ENCODE measurements around the gene GPR78.

The GPR78 gene

GRCh38 chr4:8587469-8588195, 7.4 kb downstream of the GPR78 start:
- no peak for DNase-seq

- no peak for DNase-seq
Measured at GRCh38 chr4:8588196-8588470, 7.9 kb downstream of the GPR78 start.

DNA sequence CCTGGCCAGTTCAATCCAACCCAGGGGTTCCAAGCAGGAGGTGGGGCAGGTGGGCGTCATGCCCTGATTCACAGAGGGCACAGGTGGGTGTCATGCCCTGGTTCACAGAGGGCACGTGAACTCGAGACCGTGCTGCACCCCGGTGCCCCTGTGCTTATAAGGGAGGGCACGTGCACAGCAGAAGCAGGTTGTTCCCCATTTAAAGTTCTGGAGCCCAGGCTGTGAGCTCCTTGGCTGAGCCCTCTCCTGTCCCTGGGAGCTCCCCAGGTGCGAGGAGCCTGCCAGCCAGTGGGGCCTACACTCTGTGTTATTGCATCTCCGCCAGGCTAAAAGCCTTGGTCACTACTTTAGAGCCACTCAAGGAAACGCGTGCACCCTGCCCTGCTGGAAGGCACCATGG, 9.1 kb downstream of the GPR78 start:
- DNase-seq: no peak

- peak; percentile 21 for DNase-seq
Measured at GRCh38 chr4:8589823-8590545, 9.8 kb downstream of the GPR78 start.

- DNase-seq: no peak
Measured at GRCh38 chr4:8590546-8590880, 10.3 kb downstream of the GPR78 start.

- DNase-seq: no peak
Measured at GRCh38 chr4:8591114-8591513, 10.9 kb downstream of the GPR78 start.

DNA sequence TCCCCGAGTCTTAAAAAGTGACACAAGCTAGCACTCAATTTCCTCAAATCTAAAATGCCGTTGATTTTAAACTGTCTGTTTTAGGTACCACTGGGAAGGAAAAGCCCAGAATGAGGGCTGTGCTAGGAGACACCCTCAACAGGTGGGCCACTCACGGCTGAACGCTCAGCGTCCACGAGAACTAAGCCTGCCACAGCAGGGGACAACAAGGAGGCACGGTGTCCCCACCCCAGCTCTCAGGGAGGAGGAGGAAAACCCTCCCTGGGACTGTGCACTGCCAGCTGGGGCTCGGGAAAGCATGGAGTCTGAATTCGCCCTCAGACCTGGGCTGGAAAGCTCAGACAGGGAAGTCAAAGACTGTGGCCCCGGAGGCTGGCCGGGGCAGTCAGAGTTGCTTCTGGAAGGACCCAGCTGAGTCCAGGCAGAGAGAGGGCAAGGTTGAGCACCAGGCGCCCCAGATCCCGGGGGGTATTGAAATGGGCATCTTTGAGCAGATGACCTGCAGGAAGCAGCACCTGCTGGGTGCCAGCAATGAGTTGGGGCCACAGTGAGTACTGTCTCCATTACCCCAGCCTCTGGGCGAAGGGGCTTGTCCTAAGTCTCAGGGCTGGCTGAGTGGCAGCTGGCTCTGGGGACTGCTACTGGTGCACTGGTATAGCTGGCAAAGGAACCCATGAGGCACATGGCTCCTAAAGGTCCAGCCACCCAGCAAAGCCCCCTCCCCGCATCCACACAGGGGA, 11.6 kb downstream of the GPR78 start:
- peak; percentile 52 for DNase-seq

DNA sequence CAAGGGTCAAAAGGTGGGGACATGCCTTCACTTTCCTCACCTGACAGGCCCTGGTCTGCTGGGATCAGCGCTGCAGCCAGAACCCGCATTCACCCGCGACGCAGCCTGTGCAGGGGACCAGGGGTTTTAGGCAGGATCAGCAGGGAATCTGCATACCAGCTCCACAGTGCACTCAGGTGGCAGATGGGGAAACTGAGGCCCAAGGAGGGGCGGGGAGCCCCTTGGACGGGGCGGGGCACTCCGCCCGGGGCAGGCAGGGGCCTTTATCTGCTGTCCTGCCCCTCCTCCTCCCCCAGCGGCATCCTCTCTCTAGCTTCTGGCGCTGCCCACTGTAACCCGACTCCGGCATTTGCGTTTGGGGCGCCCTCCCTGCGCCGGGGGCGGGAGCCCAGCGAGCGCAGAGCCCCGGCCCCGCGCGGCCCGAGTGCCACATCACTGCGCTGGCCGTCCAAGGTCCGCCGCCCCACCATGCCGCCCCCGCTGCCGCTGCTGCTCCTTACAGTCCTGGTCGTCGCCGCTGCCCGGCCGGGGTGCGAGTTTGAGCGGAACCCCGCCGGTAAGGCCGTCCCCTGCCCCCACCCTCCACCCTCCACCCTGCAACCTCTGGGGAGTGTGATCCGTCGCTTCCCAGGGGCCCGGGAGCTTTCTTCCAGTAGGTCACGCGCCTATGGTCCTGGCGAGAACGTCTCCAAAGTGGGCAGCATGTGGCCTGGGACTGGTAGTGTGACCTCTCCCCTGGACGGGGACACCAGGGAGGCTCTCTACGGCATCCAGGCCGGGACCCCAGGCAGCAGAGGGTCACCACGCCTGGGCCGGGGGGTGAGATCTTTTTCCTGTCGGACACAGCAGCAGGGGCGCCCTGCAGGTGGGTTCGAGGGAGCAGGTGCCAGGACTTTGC, 12.4 kb downstream of the GPR78 start, which contains the start of gene CPZ:
Gene CPZ (plus strand): TSS at position 400 of the 898 bp plus-strand sequence. CDS start 69 bp downstream, at position 469.
- no peak for DNase-seq

GRCh38 chr4:8593264-8594096, 13.3 kb downstream of the GPR78 start:
- DNase-seq: peak; percentile 24

DNA sequence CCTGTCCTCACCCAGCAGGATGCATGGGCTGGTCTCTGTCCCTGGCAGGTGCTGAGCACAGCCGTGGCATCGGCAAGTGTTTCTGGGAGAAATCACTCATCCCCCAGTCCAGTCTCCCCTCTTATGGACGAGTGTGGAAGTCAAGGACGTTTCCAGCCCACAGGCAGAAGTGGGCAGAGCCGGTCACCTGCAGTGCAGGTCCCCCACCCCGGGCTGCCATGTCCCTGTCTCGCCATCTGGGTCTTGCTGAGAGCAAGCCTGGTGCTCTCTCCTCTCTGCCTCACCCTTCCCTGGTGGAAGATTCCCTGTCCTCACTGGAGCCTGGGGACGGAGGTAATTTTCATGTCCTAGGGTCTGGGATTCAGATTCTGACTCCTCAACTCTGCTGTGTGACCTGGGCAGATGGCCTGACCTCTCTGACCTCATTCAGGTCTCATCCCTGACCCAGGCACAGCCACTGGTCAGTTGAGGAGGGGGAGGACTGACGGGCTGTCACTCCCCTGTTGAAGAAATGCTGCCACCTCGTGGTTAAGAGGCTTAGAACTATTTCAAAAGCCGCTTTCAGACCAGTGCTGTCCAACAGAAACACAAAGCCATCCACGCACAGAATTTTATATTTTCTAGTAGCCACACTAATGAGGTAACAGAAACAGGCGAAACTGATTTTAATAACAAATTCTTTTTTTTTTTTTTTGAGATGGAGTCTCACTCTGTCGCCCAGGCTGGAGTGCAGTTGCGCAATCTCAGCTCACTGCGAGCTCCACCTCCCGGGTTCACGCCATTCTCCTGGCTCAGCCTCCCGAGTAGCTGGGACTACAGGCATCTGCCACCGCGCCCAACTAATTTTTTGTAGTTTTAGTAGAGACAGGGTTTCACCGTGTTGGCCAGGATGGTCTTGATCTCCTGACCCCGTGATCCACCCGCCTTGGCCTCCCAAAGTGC, 14.2 kb downstream of the GPR78 start:
- peak; percentile 38 for DNase-seq

DNA sequence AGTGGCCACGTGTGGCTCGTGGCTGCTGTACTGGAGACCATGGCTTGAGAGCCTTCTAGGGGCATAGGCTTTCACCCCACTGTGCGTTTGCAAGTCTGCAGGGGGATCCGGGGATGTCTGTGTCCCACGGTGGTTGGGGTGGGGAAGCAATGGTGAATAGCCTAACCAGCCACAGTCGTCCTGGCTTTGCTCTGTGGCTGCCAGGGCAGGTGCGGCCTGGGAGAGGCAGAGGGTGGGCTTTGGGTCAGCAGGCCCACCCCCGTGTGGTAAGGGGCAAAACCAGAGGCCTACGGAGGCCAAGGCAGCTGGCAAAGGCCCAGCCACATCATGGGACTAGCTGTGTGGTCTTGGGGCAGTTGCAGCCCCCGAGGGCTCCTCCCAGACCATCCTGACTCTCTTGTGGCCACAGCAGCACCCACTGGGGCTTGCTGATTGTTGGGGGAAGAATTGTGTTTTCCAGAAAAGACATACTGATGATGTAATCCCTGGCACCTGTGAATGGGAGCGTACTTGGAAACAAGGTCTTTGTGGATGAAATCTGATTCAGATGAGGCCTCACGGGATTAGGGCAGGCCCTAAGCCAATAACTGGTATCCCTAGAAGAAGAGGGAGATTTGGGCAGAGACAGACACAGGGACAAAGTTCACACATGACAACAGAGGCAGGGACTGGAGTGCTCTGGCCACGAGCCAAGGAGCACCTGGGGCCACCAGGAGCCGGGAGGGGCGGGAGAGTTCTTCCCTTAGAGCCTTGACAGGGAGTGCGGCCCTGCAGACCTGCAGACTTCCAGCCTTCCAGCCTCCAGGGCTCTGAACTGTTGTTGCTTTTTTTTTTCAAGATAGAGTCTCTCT, 15.3 kb downstream of the GPR78 start:
- peak; percentile 92 for DNase-seq

DNA sequence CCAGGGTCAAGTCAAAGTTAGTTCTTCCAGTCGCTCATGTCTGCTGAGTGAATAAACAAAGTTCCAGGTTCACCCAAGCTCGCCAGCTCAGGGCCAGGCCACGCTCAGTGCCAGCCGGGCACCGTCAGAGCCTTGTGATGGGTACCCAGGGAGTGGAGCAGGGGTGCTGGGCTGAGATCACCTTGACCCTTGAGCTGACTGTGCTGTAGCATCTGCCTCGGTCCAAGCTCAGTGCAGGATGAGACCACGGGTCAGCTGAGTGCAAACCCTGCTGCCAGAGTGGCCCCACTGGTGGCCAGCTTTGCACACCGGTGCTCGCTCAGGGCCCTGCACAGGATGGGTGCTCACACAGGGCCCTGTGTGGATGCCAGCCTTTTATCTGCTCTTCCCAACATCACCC, 16.7 kb downstream of the GPR78 start:
- no peak for DNase-seq

DNA sequence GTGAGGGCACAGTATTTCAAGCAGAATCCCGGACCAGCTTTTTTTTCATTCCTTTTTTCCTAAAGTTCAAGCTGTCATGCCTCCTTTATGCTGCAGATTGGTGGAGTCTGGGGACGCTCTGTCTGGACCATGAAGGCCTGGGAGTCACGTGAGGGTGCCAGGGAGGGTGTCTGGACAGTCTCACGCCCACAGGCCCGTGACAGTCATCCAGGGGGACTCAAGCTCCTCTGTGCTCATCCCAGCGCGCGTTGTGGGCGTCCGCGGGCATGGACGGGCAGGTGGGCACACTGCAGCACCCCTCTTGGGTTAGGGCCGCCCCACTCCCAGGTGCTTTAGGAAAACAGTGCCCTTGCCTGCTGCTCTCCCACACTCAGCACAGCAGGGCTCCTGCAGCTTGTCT, 17.1 kb downstream of the GPR78 start:
- DNase-seq: no peak

- DNase-seq: no peak
Measured at GRCh38 chr4:8597791-8598190, 17.6 kb downstream of the GPR78 start.

GRCh38 chr4:8598391-8599090, 18.3 kb downstream of the GPR78 start:
- DNase-seq: no peak

GRCh38 chr4:8599091-8599460, 18.9 kb downstream of the GPR78 start:
- no peak for DNase-seq

DNA sequence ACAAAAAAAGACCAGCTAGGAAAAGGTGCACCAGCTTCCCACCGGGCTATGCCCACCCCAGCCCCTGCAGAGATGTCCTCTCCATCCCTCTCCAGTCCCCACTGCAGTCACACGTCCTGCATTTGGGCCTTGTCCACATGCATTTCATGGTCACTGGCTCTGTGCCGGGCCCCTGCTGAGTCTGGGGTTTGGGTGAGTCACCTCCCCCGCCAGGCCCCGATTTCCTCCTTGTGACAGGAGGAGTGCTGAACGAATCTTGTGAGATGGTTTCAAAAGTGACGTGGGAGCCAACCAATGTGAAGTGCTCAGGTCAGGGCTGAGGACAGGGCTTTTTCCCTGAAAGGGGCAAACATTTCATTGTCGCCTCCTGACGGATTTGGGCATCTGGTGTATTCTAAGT, 19.5 kb downstream of the GPR78 start:
- DNase-seq: no peak

- DNase-seq: no peak
Measured at GRCh38 chr4:8600266-8600665, 20.1 kb downstream of the GPR78 start.

GRCh38 chr4:8600686-8601085, 20.5 kb downstream of the GPR78 start:
- DNase-seq: no peak
